GM12892 (cell line): Measurements from ENCODE around the gene ZNF536.

ENCODE experiments used
- POLR2A ChIP-seq: IDR thresholded peaks from 2 replicates; pipeline ENCODE4 v1.6.1; 2011; ENCODE audit warnings: low read depth, low read length, control low read depth
- POLR2AphosphoS5 ChIP-seq: IDR thresholded peaks from 2 replicates; pipeline ENCODE4 v1.6.1; 2011; ENCODE audit warnings: low read depth, low read length, control low read depth
- TAF1 ChIP-seq: IDR thresholded peaks from 2 replicates; pipeline ENCODE4 v1.6.1; 2011; ENCODE audit warnings: low read depth, mild to moderate bottlenecking, control low read depth, low read length, borderline replicate concordance

DNA sequence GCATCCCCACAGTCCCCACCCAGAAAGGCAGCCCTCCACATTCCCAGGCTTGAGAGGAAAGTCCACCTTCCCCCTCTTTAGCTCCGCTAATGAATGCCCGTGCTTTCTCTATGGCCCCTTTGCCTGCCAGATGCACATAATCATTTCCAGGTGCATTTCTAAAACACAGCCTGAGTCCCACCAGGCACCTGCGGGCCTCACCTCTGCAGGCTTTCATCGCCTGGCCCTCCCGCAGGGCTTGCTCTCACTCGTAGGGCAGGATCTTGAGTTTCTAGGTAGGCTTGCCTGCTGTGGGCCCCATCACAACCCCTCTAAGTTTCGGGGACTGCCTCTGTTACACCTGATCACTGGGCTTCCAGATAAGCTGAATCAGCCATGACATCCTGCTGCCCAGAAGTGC is 173.6 kb downstream of the ZNF536 start:
- TF ChIP-seq POLR2A (no peak), POLR2AphosphoS5 (no peak), TAF1 (no peak)
